A549 (cell line): ENCODE results near the gene ARHGAP27. TPM values are rescaled to one million over a fixed set of nuclear protein-coding genes. Genes with fewer than 3 reads are reported as not detected.
A peak's percentile ranks its signal among the peaks of the same experiment; 100 is the strongest.

Experiments
- ATAC-seq, 2 experiments: fragments of 200-7000 bp in 1 of 2; fragments of >200 bp in 1 of 2; cut with Nextera tagmentation in 1 of 2; cut with Tn5 transposase in 1 of 2; 3 replicates each; pipeline versions ENCODE4 v1.8.0 to v1.9.1; 2018 to 2020; ENCODE audit warnings: mild to moderate bottlenecking in 1 of 2, moderate library complexity in 1 of 2
- CTCF ChIA-PET: fragments of 300-600 bp; sonication (Branson Sonifier 250); formaldehyde crosslinking; extraction: SDS; loops from one replicate; lab custom pipeline; 2021; ENCODE audit warnings: antibody characterized with exemption, inconsistent platforms; lab: Yijun Ruan, JAX
- POLR2A ChIA-PET: fragments of 350-600 bp; formaldehyde crosslinking; extraction: SDS; loops from one replicate; lab custom pipeline; 2021; ENCODE audit warnings: antibody characterized with exemption, inconsistent platforms; lab: Yijun Ruan, JAX
- DNase-seq, 2 experiments: peaks; one replicate each; pipeline versions ENCODE4 v3.0.0 to v3.0.0-alpha.2; 2011 to 2016; ENCODE audit warnings: low read depth in 1 of 2, low spot score in 1 of 2
- FAIRE-seq: peaks from 2 replicates; lab custom pipeline; 2011; peaks lifted over from hg19 to GRCh38; lab: Jason Lieb, UNC
- H3K27ac ChIP-seq, 2 experiments: fragments of >200 bp; sonication (Bioruptor Twin); formaldehyde crosslinking; 3 replicates each; pipeline ENCODE4 v1.5.1; 2016 to 2017
- H3K4me1 ChIP-seq: fragments of >200 bp; sonication (Bioruptor Twin); formaldehyde crosslinking; 3 replicates; pipeline ENCODE4 v1.6.1; 2016
- H3K4me2 ChIP-seq: fragments of >200 bp; sonication (Bioruptor Twin); formaldehyde crosslinking; 3 replicates; pipeline ENCODE4 v1.6.1; 2016
- H3K4me3 ChIP-seq: fragments of >200 bp; sonication (Bioruptor Twin); formaldehyde crosslinking; 3 replicates; pipeline ENCODE4 v1.5.1; 2016
- H3K9me3 ChIP-seq: fragments of >200 bp; sonication (Bioruptor Twin); formaldehyde crosslinking; 3 replicates; pipeline ENCODE4 v1.6.1; 2016
- BCL3 ChIP-seq: fragments of >200 bp; sonication (Bioruptor Twin); formaldehyde crosslinking; IDR thresholded peaks from 3 replicates; pipeline ENCODE4 v1.6.1; 2016
- CBX2 ChIP-seq: fragments of 200-600 bp; sonication (generic); IDR thresholded peaks from 2 replicates; pipeline ENCODE4 v1.6.1; 2016; ENCODE audit warnings: low read depth, mild to moderate bottlenecking, borderline replicate concordance
- CEBPB ChIP-seq, 2 experiments: fragments of >200 bp in 1 of 2; sonication (Bioruptor Twin) in 1 of 2; formaldehyde crosslinking in 1 of 2; IDR thresholded peaks; 2 replicates each; pipeline ENCODE4 v1.6.1; 2012 to 2016
- CHD2 ChIP-seq: fragments of 150-350 bp; IDR thresholded peaks from 2 replicates; pipeline ENCODE4 v1.6.1; 2014; ENCODE audit warnings: low read length; ENCODE audit not compliant: partially characterized antibody
- E2F6 ChIP-seq: IDR thresholded peaks from 2 replicates; pipeline ENCODE4 v1.6.1; 2012; ENCODE audit warnings: low read depth, borderline replicate concordance
- EHF ChIP-seq: fragments of 250-450 bp; sonication (Bioruptor Pico); IDR thresholded peaks from 2 replicates; pipeline ENCODE4 v1.5.0; 2020; ENCODE audit warnings: mild to moderate bottlenecking
- EHMT2 ChIP-seq: fragments of 200-600 bp; sonication (generic); IDR thresholded peaks from 2 replicates; pipeline ENCODE4 v1.6.1; 2016; ENCODE audit warnings: antibody characterized with exemption, low read depth, mild to moderate bottlenecking, moderate library complexity
- FOSB ChIP-seq: fragments of 250-450 bp; sonication (Bioruptor Pico); IDR thresholded peaks from 2 replicates; pipeline ENCODE4 v1.5.0; 2020; ENCODE audit warnings: mild to moderate bottlenecking, moderate library complexity
- FOSL2 ChIP-seq, 2 experiments: fragments of 450-650 bp in 1 of 2; fragments of >200 bp in 1 of 2; sonication (Bioruptor Twin) in 1 of 2; formaldehyde crosslinking; IDR thresholded peaks; 2 replicates each; pipeline versions ENCODE4 v1.5.0 to v1.6.1; 2016 to 2020; ENCODE audit warnings: mild to moderate bottlenecking in 1 of 2, moderate library complexity in 1 of 2
- FOXS1 ChIP-seq: fragments of 250-450 bp; sonication (Bioruptor Pico); IDR thresholded peaks from 2 replicates; pipeline ENCODE4 v1.5.0; 2020; ENCODE audit warnings: mild to moderate bottlenecking, moderate library complexity
- GATA3 ChIP-seq: IDR thresholded peaks from 2 replicates; pipeline ENCODE4 v1.6.1; 2012; ENCODE audit warnings: borderline replicate concordance
- HDAC2 ChIP-seq: fragments of 200-600 bp; sonication (generic); IDR thresholded peaks from 2 replicates; pipeline ENCODE4 v1.6.1; 2016
- HES2 ChIP-seq: fragments of >200 bp; sonication (Bioruptor Twin); formaldehyde crosslinking; IDR thresholded peaks from 2 replicates; pipeline ENCODE4 v1.6.1; 2016
- HOXA7 ChIP-seq: fragments of 250-450 bp; sonication (Bioruptor Pico); IDR thresholded peaks from 2 replicates; pipeline ENCODE4 v1.5.0; 2020; ENCODE audit warnings: mild to moderate bottlenecking, moderate library complexity
- JUNB ChIP-seq: fragments of >200 bp; sonication (Bioruptor Twin); formaldehyde crosslinking; IDR thresholded peaks from 2 replicates; pipeline ENCODE4 v1.6.1; 2016
- KDM5A ChIP-seq: fragments of 200-600 bp; sonication (generic); IDR thresholded peaks from 2 replicates; pipeline ENCODE4 v1.6.1; 2016; ENCODE audit warnings: antibody characterized with exemption, mild to moderate bottlenecking
- MAZ ChIP-seq: fragments of 150-350 bp; IDR thresholded peaks from 2 replicates; pipeline ENCODE4 v1.6.1; 2014; ENCODE audit warnings: antibody characterized with exemption, low read depth, low read length, borderline replicate concordance
- MYC ChIP-seq: IDR thresholded peaks from 2 replicates; pipeline ENCODE4 v1.6.1; 2012; ENCODE audit warnings: mild to moderate bottlenecking, inconsistent platforms, low read length, improper control_type of control experiment, borderline replicate concordance
- NFE2L2 ChIP-seq: fragments of 150-350 bp; conservative IDR thresholded peaks from 2 replicates; pipeline ENCODE4 v1.6.1; 2014; ENCODE audit warnings: low read length
- NPAS2 ChIP-seq: fragments of 250-450 bp; sonication (Bioruptor Pico); IDR thresholded peaks from 2 replicates; pipeline ENCODE4 v1.8.0; 2022; ENCODE audit warnings: mild to moderate bottlenecking, moderate library complexity, borderline replicate concordance
- NR3C1 ChIP-seq: fragments of >200 bp; sonication (Bioruptor Twin); formaldehyde crosslinking; IDR thresholded peaks from 3 replicates; pipeline ENCODE4 v1.6.1; 2017
- PBX3 ChIP-seq: IDR thresholded peaks from 2 replicates; pipeline ENCODE4 v1.6.1; 2012
- POLR2A ChIP-seq: IDR thresholded peaks from 2 replicates; pipeline ENCODE4 v1.6.1; 2012; ENCODE audit warnings: mild to moderate bottlenecking, low read length
- POLR2AphosphoS2 ChIP-seq: conservative IDR thresholded peaks from 2 replicates; pipeline ENCODE4 v1.6.1; 2012; ENCODE audit warnings: low read length, improper control_type of control experiment, inconsistent platforms
- RCOR1 ChIP-seq: fragments of 150-350 bp; IDR thresholded peaks from 2 replicates; pipeline ENCODE4 v1.6.1; 2014; ENCODE audit warnings: antibody characterized with exemption, low read length, low read depth
- RFX5 ChIP-seq: fragments of 450-650 bp; IDR thresholded peaks from 2 replicates; pipeline ENCODE4 v1.7.1; 2014; ENCODE audit warnings: antibody characterized with exemption, mild to moderate bottlenecking, moderate library complexity
- SMC3 ChIP-seq: fragments of >200 bp; sonication (Bioruptor Twin); formaldehyde crosslinking; IDR thresholded peaks from 3 replicates; pipeline ENCODE4 v1.6.1; 2018; ENCODE audit warnings: inconsistent platforms
- TP53 ChIP-seq: fragments of 250-450 bp; sonication (Bioruptor Pico); IDR thresholded peaks from 2 replicates; pipeline ENCODE4 v1.5.0; 2021; ENCODE audit warnings: mild to moderate bottlenecking, moderate library complexity
- USF2 ChIP-seq: fragments of 450-650 bp; IDR thresholded peaks from 2 replicates; pipeline ENCODE4 v1.6.1; 2014; ENCODE audit warnings: antibody characterized with exemption
- ZC3H11A ChIP-seq: fragments of 450-650 bp; IDR thresholded peaks from 2 replicates; pipeline ENCODE4 v1.6.1; 2014; ENCODE audit warnings: antibody characterized with exemption, mild to moderate bottlenecking
- ZSCAN20 ChIP-seq: fragments of 250-450 bp; sonication (Bioruptor Pico); IDR thresholded peaks from 2 replicates; pipeline ENCODE4 v1.8.0; 2022; ENCODE audit warnings: mild to moderate bottlenecking, moderate library complexity
- WGBS: methylation state at CpG from one replicate; pipeline ENCODE4 v1.1.6; 2017; ENCODE audit errors: missing lambda C conversion rate; 5-methylcytosine and 5-hydroxymethylcytosine counted together
- polyA plus RNA-seq, 4 experiments: library from polyadenylated mRNA; depleted of rRNA in 3 of 4; stranded (reverse); fragments of >200 nt; fragmentation: RNase III in 1 of 4; extraction: RNeasy Plus Mini Kit Qiagen cat#74134 plus additional on column Dnase treatment in 1 of 4; gene quantifications; 2 replicates in 3 of 4; 3 replicates in 1 of 4; pipeline ENCODE4 v1.2.3, GENCODE V29; 2011 to 2017

The ARHGAP27 gene
- polyA plus RNA-seq, 2 of the 4 experiments (the other 2 are of a cell fraction) = 10.0 to 16.4 TPM

- 92% methylated on average over 40 of the region's 48 CpGs for WGBS
- peak in 1 of 2 experiments; percentile 42 for DNase-seq
- H3K9me3 ChIP-seq = no peaks in the 10 kb centered on the region
- no peak for TF ChIP-seq CEBPB (IDR thresholded peaks at IDR 0.05)
- no peak for TF ChIP-seq NR3C1
- TF ChIP-seq EHF (CRISPR knock-in tag) = no peak
- no peak for TF ChIP-seq NFE2L2
- no peak for TF ChIP-seq HDAC2
- no peak for TF ChIP-seq POLR2A
- TF ChIP-seq RFX5 = no peak
- TF ChIP-seq NPAS2 (CRISPR knock-in tag) = no peak
- no peak for TF ChIP-seq HOXA7 (CRISPR knock-in tag)
- TF ChIP-seq ZC3H11A = no peak
- no peak for TF ChIP-seq BCL3
- no peak for TF ChIP-seq FOXS1 (CRISPR knock-in tag)
- no peak for TF ChIP-seq SMC3
- no peak for TF ChIP-seq E2F6
- no peak for TF ChIP-seq EHMT2
- no peak for TF ChIP-seq RCOR1
- TF ChIP-seq USF2 = no peak
- TF ChIP-seq CBX2 = no peak
- no peak for TF ChIP-seq ZSCAN20 (CRISPR knock-in tag)
- TF ChIP-seq HES2 = no peak
- FAIRE-seq = no peak
- peak overlapping the region in 1 of 2 experiments; percentile 10; a peak in 1 of 6 replicates for H3K27ac ChIP-seq
- peaks cover 37% of the 10 kb centered on the region for H3K4me1 ChIP-seq
- peak in 1 of 2 experiments; percentile 57; a peak in 3 of 6 replicates for ATAC-seq
- H3K4me3 ChIP-seq = no peak overlapping the region
- ChIA-PET CTCF (interaction anchor here (1.7 to 25.8 kb wide), 5 partner anchors 9 to 126 kb away, joined by 5 to 1120 read pairs (median 162); partner anchors contain the start of gene SPATA32), POLR2A (no interaction called here)
- no peak overlapping the region for H3K4me2 ChIP-seq
These were observed 27.2 kb downstream of the ARHGAP27 start for GRCh38 chr17:45405250-45406086.

- ChIA-PET CTCF (interaction anchor here (0.8 to 25.8 kb wide), 4 partner anchors 10 to 186 kb away, joined by 3 to 1120 read pairs (median 168); partner anchors contain the start of gene SPATA32), POLR2A (no interaction called here)
- Histone ChIP-seq H3K4me2 (no peak overlapping the region), H3K27ac (no peak overlapping the region), H3K9me3 (no peaks in the 10 kb centered on the region), H3K4me1 (peaks cover 37% of the 10 kb centered on the region), H3K4me3 (no peak overlapping the region)
- DNase-seq (no peak), FAIRE-seq (no peak), ATAC-seq (no peak)
- TF ChIP-seq PBX3 (no peak), MAZ (no peak), GATA3 (no peak), FOSB (CRISPR knock-in tag) (no peak), USF2 (no peak), TP53 (CRISPR knock-in tag) (no peak), KDM5A (no peak), JUNB (no peak), RFX5 (no peak), ZSCAN20 (CRISPR knock-in tag) (no peak), MYC (no peak), NPAS2 (CRISPR knock-in tag) (no peak), EHMT2 (no peak), FOSL2 (IDR thresholded peaks at IDR 0.05) (no peak), FOSL2 (CRISPR knock-in tag; IDR thresholded peaks at IDR 0.05) (no peak), ZC3H11A (no peak), CHD2 (no peak), POLR2AphosphoS2 (no peak)
- 87% methylated on average over 14 of the region's 14 CpGs for WGBS
These were observed 27.8 kb downstream of the ARHGAP27 start for GRCh38 chr17:45404870-45405249.
